ENCODE measurements around the gene MSI2.

MSI2 gene

GRCh38 chr17:57350266-57350665, 93.9 kb downstream of the MSI2 start:
- DNase-seq: no peak

GRCh38 chr17:57352665-57353175, 96.4 kb downstream of the MSI2 start:
- no peak for DNase-seq

GRCh38 chr17:57354673-57355072, 98.3 kb downstream of the MSI2 start:
- DNase-seq: no peak

GRCh38 chr17:57355090-57355859, 99.0 kb downstream of the MSI2 start:
- DNase-seq: no peak

GRCh38 chr17:57356153-57356718, 99.9 kb downstream of the MSI2 start:
- no peak for DNase-seq

GRCh38 chr17:57356719-57357391, 100.5 kb downstream of the MSI2 start:
- no peak for DNase-seq

GRCh38 chr17:57357392-57357784, 101.1 kb downstream of the MSI2 start:
- DNase-seq: no peak

GRCh38 chr17:57357830-57358430, 101.6 kb downstream of the MSI2 start:
- no peak for DNase-seq

- DNase-seq: no peak
These were observed 103.9 kb downstream of the MSI2 start for GRCh38 chr17:57360266-57360665.

GRCh38 chr17:57362797-57363556, 106.7 kb downstream of the MSI2 start:
- no peak for DNase-seq

GRCh38 chr17:57363580-57363979, 107.3 kb downstream of the MSI2 start:
- no peak for DNase-seq

GRCh38 chr17:57363998-57364643, 107.8 kb downstream of the MSI2 start:
- no peak for DNase-seq

GRCh38 chr17:57365420-57365819, 109.1 kb downstream of the MSI2 start:
- DNase-seq: no peak

GRCh38 chr17:57366177-57366557, 109.8 kb downstream of the MSI2 start:
- DNase-seq: no peak

- DNase-seq: no peak
These were observed 110.4 kb downstream of the MSI2 start for GRCh38 chr17:57366558-57367351.

GRCh38 chr17:57368637-57369336, 112.5 kb downstream of the MSI2 start:
- no peak for DNase-seq

- DNase-seq: no peak
These were observed 113.2 kb downstream of the MSI2 start for GRCh38 chr17:57369509-57369945.

- DNase-seq: no peak
These were observed 113.8 kb downstream of the MSI2 start for GRCh38 chr17:57370037-57370581.

GRCh38 chr17:57370619-57371018, 114.3 kb downstream of the MSI2 start:
- no peak for DNase-seq

- no peak for DNase-seq
These were observed 115.8 kb downstream of the MSI2 start for GRCh38 chr17:57372156-57372555.

Data from NCI-H1930 (cell line).